Naive thymus-derived CD4-positive, alpha-beta T cell (primary cell): ENCODE data around the gene DDTL. TPM values are rescaled to one million over a fixed set of nuclear protein-coding genes. Genes with fewer than 3 reads are reported as not detected.
A peak's percentile ranks its signal among the peaks of the same experiment; 100 is the strongest.
"Not testable (repeated sequence)": the region's sequence is repeated elsewhere in the genome, so short reads cannot be mapped to it uniquely, and the experiment has no call there.

Experiments
- ATAC-seq: fragments of 150-1000 bp; cut with Tn5 transposase; 2 replicates; pipeline ENCODE4 v1.10.0; 2021; ENCODE audit warnings: mild to moderate bottlenecking, moderate library complexity
- CTCF ChIA-PET: fragments of 350-600 bp; sonication (Branson Sonifier 250); formaldehyde crosslinking; loops from one replicate; lab custom pipeline; 2021; ENCODE audit warnings: antibody characterized with exemption; lab: Charles Lee
- POLR2A ChIA-PET: fragments of 350-600 bp; sonication (Branson Sonifier 250); formaldehyde crosslinking; loops from one replicate; lab custom pipeline; 2021; ENCODE audit warnings: antibody characterized with exemption, inconsistent platforms; lab: Charles Lee
- DNase-seq, 9 donors: peaks; one replicate each; pipeline versions ENCODE4 v3.0.0 to v3.0.0-alpha.2; 2020 to 2022; ENCODE audit warnings: mixed read lengths in 1 of 9
- H3K27ac ChIP-seq: one replicate; pipeline ENCODE4 v1.7.0; 2013; ENCODE audit warnings: mild to moderate bottlenecking, low read depth, low read length, moderate library complexity
- H3K27me3 ChIP-seq, 2 donors: one replicate each; pipeline ENCODE4 v1.7.0; 2013; ENCODE audit warnings: low read length in 2 of 2, mild to moderate bottlenecking in 2 of 2, moderate library complexity in 2 of 2; ENCODE audit not compliant: control insufficient read depth in 2 of 2, insufficient read depth in 2 of 2
- H3K36me3 ChIP-seq, 3 experiments: 1 replicate in 2 of 3; 2 replicates in 1 of 3; pipeline ENCODE4 v1.7.0; 2013; ENCODE audit warnings: low read length in 3 of 3, mild to moderate bottlenecking in 3 of 3, moderate library complexity in 1 of 3; ENCODE audit not compliant: insufficient read depth in 3 of 3, control insufficient read depth in 2 of 3
- H3K4me1 ChIP-seq, 2 donors: one replicate each; pipeline ENCODE4 v1.7.0; 2013; ENCODE audit warnings: low read length in 2 of 2, mild to moderate bottlenecking in 2 of 2, moderate library complexity in 1 of 2; ENCODE audit not compliant: control insufficient read depth in 2 of 2, insufficient read depth in 2 of 2
- H3K4me3 ChIP-seq: 2 replicates; pipeline ENCODE4 v1.7.0; 2013; ENCODE audit warnings: mild to moderate bottlenecking, low read length
- H3K9me3 ChIP-seq, 3 experiments: 1 replicate in 2 of 3; 2 replicates in 1 of 3; pipeline ENCODE4 v1.7.0; 2013; ENCODE audit warnings: low read length in 3 of 3; ENCODE audit not compliant: control insufficient read depth in 2 of 3
- H3K27ac Mint-ChIP-seq, 9 donors: one replicate each; pipeline ENCODE4 v1.8.0; 2020 to 2022; ENCODE audit warnings: mixed read lengths in 9 of 9, mild to moderate bottlenecking in 8 of 9, moderate library complexity in 5 of 9, inconsistent platforms in 2 of 9
- H3K27me3 Mint-ChIP-seq, 5 donors: one replicate each; pipeline ENCODE4 v1.8.0; 2021 to 2022; ENCODE audit warnings: mixed read lengths in 5 of 5, mild to moderate bottlenecking in 1 of 5
- H3K36me3 Mint-ChIP-seq, 5 donors: one replicate each; pipeline ENCODE4 v1.8.0; 2020 to 2022; ENCODE audit warnings: mixed read lengths in 5 of 5, mild to moderate bottlenecking in 3 of 5, inconsistent platforms in 1 of 5
- H3K4me1 Mint-ChIP-seq, 7 donors: one replicate each; pipeline ENCODE4 v1.8.0; 2020 to 2022; ENCODE audit warnings: mixed read lengths in 7 of 7, mild to moderate bottlenecking in 3 of 7, inconsistent platforms in 1 of 7
- H3K4me3 Mint-ChIP-seq, 10 donors: one replicate each; pipeline ENCODE4 v1.8.0; 2020 to 2022; ENCODE audit warnings: mild to moderate bottlenecking in 10 of 10, mixed read lengths in 10 of 10, moderate library complexity in 6 of 10, inconsistent platforms in 2 of 10
- H3K9me3 Mint-ChIP-seq, 11 donors: one replicate each; pipeline ENCODE4 v1.8.0; 2020 to 2022; ENCODE audit warnings: mixed read lengths in 11 of 11, mild to moderate bottlenecking in 4 of 11, inconsistent platforms in 1 of 11, moderate library complexity in 1 of 11
- intact Hi-C, 2 donors: fragments of 100-400 bp; cut with micrococcal nuclease; formaldehyde crosslinking; loops; one replicate each; pipeline ENCODE4 v1.15.1; 2023
- polyA plus RNA-seq, 2 donors: library from polyadenylated mRNA; unstranded; fragments of 300-500 nt; fragmentation: Illumina TruSeq; gene quantifications; one replicate each; pipeline ENCODE4 v1.2.3, GENCODE V29; 2021
- total RNA-seq, 6 experiments: library from RNA in 5 of 6; stranded (reverse) in 5 of 6; gene quantifications; 1 replicate in 5 of 6; 2 replicates in 1 of 6; pipeline ENCODE4 v1.2.3 and lab custom pipeline; 2021 to 2026

DDTL gene
- total RNA-seq (1 to 10 TPM; 3.3 to 5.7 (median 4.9) TPM), polyA plus RNA-seq (1 to 10 TPM; 2.3 to 2.9 TPM), total RNA-seq (lab: John Stamatoyannopoulos, UW) (3.5 reads per million, percentile 18 among the genes with 10 or more reads in this experiment)

GRCh38 chr22:23966568-23966967 lies at the start of gene DDTL:
Gene DDTL (plus strand): TSS chr22:23966888. CDS start chr22:23966915, 27 bp downstream.
- DNase-seq, H3K4me3 ChIP-seq, H3K9me3 Mint-ChIP-seq, H3K27me3 Mint-ChIP-seq, H3K27ac ChIP-seq, intact Hi-C loops, H3K9me3 ChIP-seq, POLR2A ChIA-PET, H3K4me3 Mint-ChIP-seq, H3K27me3 ChIP-seq, H3K27ac Mint-ChIP-seq, H3K4me1 ChIP-seq, CTCF ChIA-PET: not testable (repeated sequence)
- H3K4me1 Mint-ChIP-seq, result peaks cover 10 to 25% (median 22%) of the 10 kb centered on the region in 7 donors
- peaks cover 3 to 22% (median 4%) of the 10 kb centered on the region in 3 experiments for H3K36me3 ChIP-seq
- peaks cover 7 to 11% (median 8%) of the 10 kb centered on the region in 5 donors for H3K36me3 Mint-ChIP-seq
- ATAC-seq, result peak; percentile 98

- POLR2A ChIA-PET, result not testable (repeated sequence)
These were observed 46.4 kb upstream of the DDTL start for GRCh38 chr22:23920267-23920611.

GRCh38 chr22:23921586-23922201 lies 45.0 kb upstream of the DDTL start:
- Mint-ChIP-seq H3K36me3 (peaks cover 0 to 14% (median 6%) of the 10 kb centered on the region in 5 donors), H3K9me3 (peaks cover 0 to 29% (median 11%) of the 10 kb centered on the region in 11 donors)
- H3K4me1 ChIP-seq, H3K27ac ChIP-seq, H3K4me1 Mint-ChIP-seq, ATAC-seq, intact Hi-C loops, H3K27ac Mint-ChIP-seq, H3K27me3 ChIP-seq, DNase-seq, H3K4me3 Mint-ChIP-seq, H3K4me3 ChIP-seq, H3K27me3 Mint-ChIP-seq: not testable (repeated sequence)
- ChIA-PET CTCF (interaction anchor here (0.6 kb wide), 1 partner anchor 536 kb away, joined by 3 read pairs; no protein-coding TSS in a partner anchor), POLR2A (interaction anchor here (1.3 kb wide), 1 partner anchor 27 kb away, joined by 4 read pairs; the partner anchor contains the start of gene MIF)
- peaks cover 0 to 24% (median 5%) of the 10 kb centered on the region in 3 experiments for H3K36me3 ChIP-seq
- peaks cover 0 to 19% (median 0%) of the 10 kb centered on the region in 3 experiments for H3K9me3 ChIP-seq

More at GRCh38 chr22:23920267-23920611, 46.4 kb upstream of the DDTL start:
- Mint-ChIP-seq H3K4me1 (peaks cover 0 to 15% (median 0%) of the 10 kb centered on the region in 7 donors), H3K9me3 (peaks cover 0 to 16% (median 8%) of the 10 kb centered on the region in 11 donors), H3K36me3 (peaks cover 0 to 10% (median 4%) of the 10 kb centered on the region in 5 donors)
- H3K4me3 Mint-ChIP-seq, intact Hi-C loops, H3K4me1 ChIP-seq, DNase-seq, ATAC-seq, H3K27ac ChIP-seq, H3K9me3 ChIP-seq, H3K4me3 ChIP-seq, H3K27ac Mint-ChIP-seq, H3K27me3 ChIP-seq, H3K27me3 Mint-ChIP-seq: not testable (repeated sequence)
- peaks cover 0 to 15% (median 5%) of the 10 kb centered on the region in 3 experiments for H3K36me3 ChIP-seq
- CTCF ChIA-PET, result interaction anchor here (0.6 kb wide), 1 partner anchor 630 kb away, joined by 3 read pairs; no protein-coding TSS in a partner anchor

DNA sequence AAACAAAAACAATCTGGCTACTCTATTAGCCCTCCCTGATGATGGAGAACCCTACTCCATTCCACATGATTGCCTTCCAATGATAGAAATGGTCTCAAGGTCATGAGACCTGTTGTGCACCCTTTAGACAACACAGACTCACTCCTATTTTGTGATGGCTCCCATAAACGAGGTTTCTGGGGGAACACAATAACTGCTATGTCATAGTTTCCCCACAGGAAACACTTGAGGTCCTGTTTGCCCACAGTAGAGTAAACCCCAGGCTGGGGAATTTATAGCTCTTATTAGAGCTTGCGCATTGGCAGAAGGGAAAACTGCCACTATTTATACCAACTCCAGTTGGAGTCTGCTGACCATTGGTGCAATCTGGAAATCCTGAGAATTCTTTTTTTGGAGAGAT lies 43.8 kb upstream of the DDTL start:
- ATAC-seq (no peak), DNase-seq (no peak)
- Histone ChIP-seq H3K4me3 (no peak overlapping the region), H3K27me3 (no peaks in the 10 kb centered on the region), H3K9me3 (peaks cover 0 to 19% (median 0%) of the 10 kb centered on the region in 3 experiments), H3K36me3 (peaks cover 0 to 24% (median 5%) of the 10 kb centered on the region in 3 experiments), H3K4me1 (no peaks in the 10 kb centered on the region), H3K27ac (no peak overlapping the region)
- Mint-ChIP-seq H3K27me3 (peaks cover 0 to 4% (median 0%) of the 10 kb centered on the region in 5 donors), H3K4me1 (peaks cover 0 to 7% (median 0%) of the 10 kb centered on the region in 7 donors), H3K9me3 (peaks cover 0 to 37% (median 12%) of the 10 kb centered on the region in 11 donors), H3K27ac (no peak overlapping the region), H3K36me3 (peaks cover 0 to 19% (median 6%) of the 10 kb centered on the region in 5 donors), H3K4me3 (no peak overlapping the region)
- intact Hi-C loops, result no loop called here
- POLR2A ChIA-PET, result no interaction called here
- CTCF ChIA-PET, result no interaction called here

- peaks cover 0 to 11% (median 0%) of the 10 kb centered on the region in 5 donors for H3K27me3 Mint-ChIP-seq
- H3K4me1 Mint-ChIP-seq, result peaks cover 0 to 8% (median 0%) of the 10 kb centered on the region in 7 donors
- peaks cover 0 to 27% (median 5%) of the 10 kb centered on the region in 3 experiments for H3K36me3 ChIP-seq
- H3K36me3 Mint-ChIP-seq, result peaks cover 0 to 15% (median 6%) of the 10 kb centered on the region in 5 donors
- no peaks in the 10 kb centered on the region for H3K27me3 ChIP-seq
- peaks cover 0 to 19% (median 0%) of the 10 kb centered on the region in 3 experiments for H3K9me3 ChIP-seq
- H3K9me3 Mint-ChIP-seq, result peaks cover 0 to 37% (median 14%) of the 10 kb centered on the region in 11 donors
- DNase-seq (no peak), ATAC-seq (no peak)
- no peak overlapping the region for H3K4me3 ChIP-seq
- ChIA-PET CTCF (no interaction called here), POLR2A (no interaction called here)
- no peak overlapping the region for H3K27ac ChIP-seq
- no peaks in the 10 kb centered on the region for H3K4me1 ChIP-seq
- H3K27ac Mint-ChIP-seq, result peak overlapping the region in 1 of 9 donors; percentile 33
- H3K4me3 Mint-ChIP-seq, result no peak overlapping the region
- intact Hi-C loops, result no loop called here
These were observed 41.6 kb upstream of the DDTL start for GRCh38 chr22:23925020-23925606.

GRCh38 chr22:23926561-23926960 lies 40.1 kb upstream of the DDTL start:
- Histone ChIP-seq H3K4me3 (no peak overlapping the region), H3K27ac (no peak overlapping the region), H3K36me3 (peaks cover 0 to 27% (median 5%) of the 10 kb centered on the region in 3 experiments), H3K27me3 (no peaks in the 10 kb centered on the region), H3K9me3 (peaks cover 0 to 19% (median 0%) of the 10 kb centered on the region in 3 experiments), H3K4me1 (no peaks in the 10 kb centered on the region)
- intact Hi-C loops, result no loop called here
- peaks cover 0 to 42% (median 14%) of the 10 kb centered on the region in 11 donors for H3K9me3 Mint-ChIP-seq
- CTCF ChIA-PET, result no interaction called here
- H3K4me3 Mint-ChIP-seq, result no peak overlapping the region
- ATAC-seq (no peak), DNase-seq (no peak)
- peaks cover 0 to 17% (median 0%) of the 10 kb centered on the region in 5 donors for H3K27me3 Mint-ChIP-seq
- no peak overlapping the region for H3K27ac Mint-ChIP-seq
- POLR2A ChIA-PET, result no interaction called here
- H3K36me3 Mint-ChIP-seq, result peaks cover 0 to 20% (median 6%) of the 10 kb centered on the region in 5 donors
- peaks cover 0 to 8% (median 0%) of the 10 kb centered on the region in 7 donors for H3K4me1 Mint-ChIP-seq
